Activated T-helper 1 cell treated with anti-CD3 and anti-CD28 coated beads, Interleukin-12 subunit alpha, Interleukin-12 subunit beta, Interleukin-2, Interleukin-4 antibody, amounts not matched to agents 30 ng/mL and 10 ng/mL and 1 ng/mL, durations not matched to agents 14 hours and 24 hours and 36 hours (primary cell): ENCODE data around the gene FBXL2. TPM values are rescaled to one million over a fixed set of nuclear protein-coding genes. Genes with fewer than 3 reads are reported as not detected.

Experiments used
- DNase-seq: peaks from one replicate; pipeline ENCODE4 v3.0.0; 2021; ENCODE audit warnings: low spot score
- H3K27ac Mint-ChIP-seq: one replicate; pipeline ENCODE4 v1.8.0; 2021; ENCODE audit warnings: mild to moderate bottlenecking, mixed read lengths
- H3K27me3 Mint-ChIP-seq: one replicate; pipeline ENCODE4 v1.8.0; 2022; ENCODE audit warnings: mild to moderate bottlenecking, moderate library complexity, mixed read lengths; ENCODE audit not compliant: insufficient read depth
- H3K36me3 Mint-ChIP-seq: one replicate; pipeline ENCODE4 v1.8.0; 2021; ENCODE audit warnings: low read depth, mixed read lengths
- H3K4me1 Mint-ChIP-seq: one replicate; pipeline ENCODE4 v1.8.0; 2021; ENCODE audit warnings: low read depth, mixed read lengths
- H3K4me3 Mint-ChIP-seq: one replicate; pipeline ENCODE4 v1.8.0; 2021; ENCODE audit warnings: mild to moderate bottlenecking, moderate library complexity, mixed read lengths
- H3K9me3 Mint-ChIP-seq: one replicate; pipeline ENCODE4 v1.8.0; 2021; ENCODE audit warnings: mixed read lengths
- intact Hi-C: fragments of 100-400 bp; cut with micrococcal nuclease; formaldehyde crosslinking; loops from one replicate; pipeline ENCODE4 v1.15.1; 2024
- total RNA-seq: library from RNA; stranded (reverse); gene quantifications from 2 replicates; pipeline ENCODE4 v1.2.3, GENCODE V29; 2022

FBXL2 gene
- total RNA-seq: not detected in 2 replicates

GRCh38 chr3:33277193-33277882 is at the start of gene FBXL2:
Gene FBXL2 (plus strand): TSS chr3:33277442. CDS start chr3:33277513, 71 bp downstream.
- no peak within 1 kb of the TSS for H3K27ac Mint-ChIP-seq
- DNase-seq: no peak

GRCh38 chr3:33229066-33229465 is 48.2 kb upstream of the FBXL2 start:
- DNase-seq: no peak
- Mint-ChIP-seq H3K27me3 (no peaks in the 10 kb centered on the region), H3K27ac (no peak overlapping the region), H3K9me3 (no peaks in the 10 kb centered on the region), H3K36me3 (no peaks in the 10 kb centered on the region), H3K4me1 (no peaks in the 10 kb centered on the region), H3K4me3 (no peak overlapping the region)
- intact Hi-C loops: no loop called here

More at GRCh38 chr3:33277193-33277882, at the start of gene FBXL2:
- Mint-ChIP-seq H3K36me3 (no peaks in the 10 kb centered on the region), H3K9me3 (no peaks in the 10 kb centered on the region), H3K4me3 (peak within 1 kb of the TSS; percentile 62), H3K4me1 (no peaks in the 10 kb centered on the region), H3K27me3 (peaks cover 24% of the 10 kb centered on the region)
- intact Hi-C loops: no loop called here

- Mint-ChIP-seq H3K27ac (no peak overlapping the region), H3K9me3 (no peaks in the 10 kb centered on the region), H3K4me1 (no peaks in the 10 kb centered on the region), H3K27me3 (no peaks in the 10 kb centered on the region), H3K36me3 (no peaks in the 10 kb centered on the region), H3K4me3 (no peak overlapping the region)
- intact Hi-C loops: no loop called here
- DNase-seq: no peak
Measured at GRCh38 chr3:33229947-33230346, 47.3 kb upstream of the FBXL2 start.

- Mint-ChIP-seq H3K9me3 (no peaks in the 10 kb centered on the region), H3K27me3 (peaks cover 8% of the 10 kb centered on the region), H3K4me1 (no peaks in the 10 kb centered on the region), H3K27ac (no peak overlapping the region), H3K4me3 (no peak overlapping the region), H3K36me3 (no peaks in the 10 kb centered on the region)
- intact Hi-C loops: no loop called here
- no peak for DNase-seq
Measured at GRCh38 chr3:33231756-33232465, 45.3 kb upstream of the FBXL2 start.

GRCh38 chr3:33233884-33234283 is 43.4 kb upstream of the FBXL2 start:
- Mint-ChIP-seq H3K36me3 (no peaks in the 10 kb centered on the region), H3K9me3 (no peaks in the 10 kb centered on the region), H3K4me3 (no peak overlapping the region), H3K27me3 (peaks cover 9% of the 10 kb centered on the region), H3K4me1 (no peaks in the 10 kb centered on the region), H3K27ac (no peak overlapping the region)
- DNase-seq: no peak
- intact Hi-C loops: no loop called here

GRCh38 chr3:33236005-33236404 is 41.2 kb upstream of the FBXL2 start:
- Mint-ChIP-seq H3K4me1 (no peaks in the 10 kb centered on the region), H3K36me3 (no peaks in the 10 kb centered on the region)
- DNase-seq: no peak

GRCh38 chr3:33237439-33237838 is 39.8 kb upstream of the FBXL2 start:
- intact Hi-C loops: no loop called here
- Mint-ChIP-seq H3K9me3 (no peaks in the 10 kb centered on the region), H3K4me1 (no peaks in the 10 kb centered on the region), H3K4me3 (no peak overlapping the region), H3K27me3 (peaks cover 13% of the 10 kb centered on the region), H3K27ac (no peak overlapping the region), H3K36me3 (no peaks in the 10 kb centered on the region)
- DNase-seq: no peak

More at GRCh38 chr3:33236005-33236404, 41.2 kb upstream of the FBXL2 start:
- Mint-ChIP-seq H3K27ac (no peak overlapping the region), H3K27me3 (peaks cover 13% of the 10 kb centered on the region), H3K4me3 (no peak overlapping the region), H3K9me3 (no peaks in the 10 kb centered on the region)
- intact Hi-C loops: no loop called here

GRCh38 chr3:33238923-33239322 is 38.3 kb upstream of the FBXL2 start:
- peaks cover 23% of the 10 kb centered on the region for H3K27me3 Mint-ChIP-seq
- no peaks in the 10 kb centered on the region for H3K9me3 Mint-ChIP-seq
- intact Hi-C loops: no loop called here

GRCh38 chr3:33240261-33240660 is 37.0 kb upstream of the FBXL2 start:
- H3K4me3 Mint-ChIP-seq: no peak overlapping the region
- H3K36me3 Mint-ChIP-seq: no peaks in the 10 kb centered on the region
- H3K27me3 Mint-ChIP-seq: peaks cover 23% of the 10 kb centered on the region
- H3K4me1 Mint-ChIP-seq: no peaks in the 10 kb centered on the region
- no peak for DNase-seq
- intact Hi-C loops: no loop called here
- no peak overlapping the region for H3K27ac Mint-ChIP-seq
- no peaks in the 10 kb centered on the region for H3K9me3 Mint-ChIP-seq

More at GRCh38 chr3:33238923-33239322, 38.3 kb upstream of the FBXL2 start:
- H3K4me3 Mint-ChIP-seq: no peak overlapping the region
- H3K36me3 Mint-ChIP-seq: no peaks in the 10 kb centered on the region
- DNase-seq: no peak
- no peak overlapping the region for H3K27ac Mint-ChIP-seq
- H3K4me1 Mint-ChIP-seq: no peaks in the 10 kb centered on the region

GRCh38 chr3:33246786-33247185 is 30.5 kb upstream of the FBXL2 start:
- Mint-ChIP-seq H3K4me3 (no peak overlapping the region), H3K4me1 (no peaks in the 10 kb centered on the region), H3K36me3 (no peaks in the 10 kb centered on the region), H3K9me3 (no peaks in the 10 kb centered on the region), H3K27ac (no peak overlapping the region), H3K27me3 (peaks cover 16% of the 10 kb centered on the region)
- intact Hi-C loops: no loop called here
- DNase-seq: no peak

- no peak for DNase-seq
- Mint-ChIP-seq H3K9me3 (no peaks in the 10 kb centered on the region), H3K4me3 (no peak overlapping the region), H3K27ac (no peak overlapping the region), H3K36me3 (no peaks in the 10 kb centered on the region), H3K27me3 (peaks cover 7% of the 10 kb centered on the region), H3K4me1 (no peaks in the 10 kb centered on the region)
- intact Hi-C loops: loop anchor here (5.0 kb wide), 1 partner anchor 303 kb away; no protein-coding TSS in a partner anchor
Measured at GRCh38 chr3:33250712-33251111, 26.5 kb upstream of the FBXL2 start.

GRCh38 chr3:33256249-33256648 is 21.0 kb upstream of the FBXL2 start:
- no peak overlapping the region for H3K4me3 Mint-ChIP-seq
- no peaks in the 10 kb centered on the region for H3K9me3 Mint-ChIP-seq
- H3K36me3 Mint-ChIP-seq: no peaks in the 10 kb centered on the region
- no peak overlapping the region for H3K27ac Mint-ChIP-seq
- peaks cover 5% of the 10 kb centered on the region for H3K27me3 Mint-ChIP-seq
- no peaks in the 10 kb centered on the region for H3K4me1 Mint-ChIP-seq
- no peak for DNase-seq
- intact Hi-C loops: no loop called here

- H3K36me3 Mint-ChIP-seq: no peaks in the 10 kb centered on the region
- no peak overlapping the region for H3K4me3 Mint-ChIP-seq
- H3K27me3 Mint-ChIP-seq: peaks cover 7% of the 10 kb centered on the region
- no peak overlapping the region for H3K27ac Mint-ChIP-seq
- no peak for DNase-seq
- no peaks in the 10 kb centered on the region for H3K9me3 Mint-ChIP-seq
- intact Hi-C loops: no loop called here
- H3K4me1 Mint-ChIP-seq: no peaks in the 10 kb centered on the region
Measured at GRCh38 chr3:33260104-33260503, 17.1 kb upstream of the FBXL2 start.
